C4-2B (cell line): ENCODE measurements around the gene BCKDHA.

Experiments
- CTCF ChIP-seq: fragments of 450-650 bp; conservative IDR thresholded peaks from 2 replicates; pipeline ENCODE4 v1.5.1; 2017; ENCODE audit warnings: mild to moderate bottlenecking
- ZFX ChIP-seq: fragments of 450-650 bp; IDR thresholded peaks from 2 replicates; pipeline ENCODE4 v1.6.1; 2017

DNA sequence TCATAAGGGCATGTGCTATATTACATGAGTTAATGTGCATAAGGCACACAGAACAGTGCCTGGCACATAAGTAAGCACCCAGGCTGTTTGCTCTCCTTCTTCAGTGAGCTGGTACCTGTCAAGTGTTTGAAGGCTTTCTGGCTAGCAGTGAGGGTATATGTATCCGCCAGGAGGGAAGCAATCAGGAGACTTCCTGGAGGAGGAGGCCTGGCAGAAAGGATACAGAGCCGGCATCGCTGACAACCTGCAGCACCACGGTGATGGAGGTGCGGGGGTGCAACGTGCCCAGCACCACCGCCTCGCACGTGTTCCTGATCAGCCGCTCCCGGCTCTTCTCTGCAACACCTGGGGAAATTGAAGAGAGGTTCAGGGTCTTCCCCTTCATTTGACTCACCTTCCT is 6.0 kb upstream of the BCKDHA start:
- TF ChIP-seq CTCF (no peak), ZFX (no peak)
